Fibroblast of mammary gland (primary cell): ENCODE results near the gene PRR3.

Source experiments
- DNase-seq: peaks from one replicate; pipeline ENCODE4 v3.0.0-alpha.2; 2010; ENCODE audit warnings: low read depth
- H3K4me3 ChIP-seq: 2 replicates; pipeline ENCODE4 v1.5.1; 2011; ENCODE audit warnings: low read depth, mild to moderate bottlenecking, low read length, moderate library complexity; ENCODE audit not compliant: control insufficient read depth
- CTCF ChIP-seq: conservative IDR thresholded peaks from 2 replicates; pipeline ENCODE4 v1.5.1; 2011; ENCODE audit warnings: low read depth, low read length, inconsistent platforms; ENCODE audit not compliant: control insufficient read depth, insufficient read depth

Gene PRR3

GRCh38 chr6:30543821-30544220, 13.3 kb upstream of the PRR3 start:
- no peak overlapping the region for H3K4me3 ChIP-seq
- DNase-seq: no peak
- no peak for TF ChIP-seq CTCF

GRCh38 chr6:30544666-30545272, 12.3 kb upstream of the PRR3 start:
- DNase-seq: peak; percentile 76
- no peak overlapping the region for H3K4me3 ChIP-seq
- peak; percentile 81 for TF ChIP-seq CTCF

GRCh38 chr6:30547454-30547853, 9.6 kb upstream of the PRR3 start:
- no peak for DNase-seq
- no peak for TF ChIP-seq CTCF
- no peak overlapping the region for H3K4me3 ChIP-seq

GRCh38 chr6:30548375-30548774, 8.7 kb upstream of the PRR3 start:
- H3K4me3 ChIP-seq: no peak overlapping the region
- peak; percentile 91 for DNase-seq
- TF ChIP-seq CTCF: no peak

GRCh38 chr6:30554404-30554803, 2.7 kb upstream of the PRR3 start:
- DNase-seq: no peak
- TF ChIP-seq CTCF: no peak
- no peak overlapping the region for H3K4me3 ChIP-seq

GRCh38 chr6:30554962-30555815, 1.9 kb upstream of the PRR3 start:
- peak; percentile 31 for DNase-seq
- no peak for TF ChIP-seq CTCF
- peak overlapping the region; percentile 98 for H3K4me3 ChIP-seq
